ENCODE measurements around the gene FGF19.
A peak's percentile ranks its signal among the peaks of the same experiment; 100 is the strongest.

The FGF19 gene

GRCh38 chr11:69655479-69656428 lies 48.1 kb downstream of the FGF19 start:
- DNase-seq (ENCODE audit: low spot score) = peak; percentile 59

GRCh38 chr11:69654660-69655478 lies 49.0 kb downstream of the FGF19 start:
- peak; percentile 78 for DNase-seq (ENCODE audit: low spot score)

GRCh38 chr11:69654001-69654659 lies 49.7 kb downstream of the FGF19 start:
- DNase-seq (ENCODE audit: low spot score) = no peak

- no peak for DNase-seq (ENCODE audit: low spot score)
These were observed 50.3 kb downstream of the FGF19 start for GRCh38 chr11:69653406-69653960.

GRCh38 chr11:69652999-69653398 lies 50.8 kb downstream of the FGF19 start:
- DNase-seq (ENCODE audit: low spot score) = peak; percentile 15

- DNase-seq (ENCODE audit: low spot score) = no peak
These were observed 51.8 kb downstream of the FGF19 start for GRCh38 chr11:69651834-69652620.

GRCh38 chr11:69650832-69651344 lies 52.9 kb downstream of the FGF19 start:
- DNase-seq (ENCODE audit: low spot score) = no peak

GRCh38 chr11:69650081-69650831 lies 53.6 kb downstream of the FGF19 start:
- DNase-seq (ENCODE audit: low spot score) = peak; percentile 13

- DNase-seq (ENCODE audit: low spot score) = no peak
These were observed 54.3 kb downstream of the FGF19 start for GRCh38 chr11:69649576-69649900.

- no peak for DNase-seq (ENCODE audit: low spot score)
These were observed 54.9 kb downstream of the FGF19 start for GRCh38 chr11:69648679-69649575.

Measured in kidney tubule cell (primary cell).